ENCODE measurements around the gene IFFO2. TPM values are rescaled to one million over a fixed set of nuclear protein-coding genes. Genes with fewer than 3 reads are reported as not detected.

IFFO2 gene
- total RNA-seq, 4 donors from 2014 or later: 5.0 to 145 (median 13.6) TPM

DNA sequence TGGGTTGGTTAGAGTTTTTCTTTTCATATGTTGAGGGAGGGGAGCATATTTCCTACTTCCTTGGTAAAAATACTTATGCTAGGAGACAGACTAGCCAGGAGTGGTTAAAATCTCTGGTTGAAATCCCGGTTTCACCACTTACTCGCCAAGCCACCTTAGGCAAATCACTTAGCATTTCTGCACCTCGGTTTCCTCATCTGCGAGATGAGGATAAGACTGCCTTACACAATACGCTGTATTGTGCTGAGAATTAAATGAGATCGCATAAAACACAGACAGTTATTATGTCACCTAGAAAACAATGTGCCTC lies 1.4 kb downstream of the IFFO2 start:
- peaks cover 7 to 59% (median 38%) of the 10 kb centered on the region in 4 donors for H3K4me1 ChIP-seq
- TF ChIP-seq POLR2AphosphoS5 (IDR thresholded peaks at IDR 0.05) (no peak), POLR2A (IDR thresholded peaks at IDR 0.05) (no peak), EP300 (IDR thresholded peaks at IDR 0.05; ENCODE audit: low read depth) (no peak)

GRCh38 chr1:18954270-18955071 lies 2.0 kb downstream of the IFFO2 start:
- 28 to 36% methylated on average over 6 to 7 of the region's 7 CpGs for WGBS, 2 donors (ENCODE audit: low coverage in 1 of 2)
- Histone ChIP-seq H3K27ac (peak overlapping the region; percentile 82 to 91 (median 88)), H3K27me3 (no peaks in the 10 kb centered on the region), H3K4me1 (peaks cover 8 to 65% (median 43%) of the 10 kb centered on the region in 4 donors), H3K9me3 (no peaks in the 10 kb centered on the region), H3K36me3 (no peaks in the 10 kb centered on the region), H3K4me3 (peak overlapping the region in 3 of 4 donors; percentile 62 to 91 (median 89))
- TF ChIP-seq POLR2A (IDR thresholded peaks at IDR 0.05) (no peak), EP300 (IDR thresholded peaks at IDR 0.05; ENCODE audit: low read depth) (no peak), POLR2AphosphoS5 (IDR thresholded peaks at IDR 0.05) (no peak), CTCF (IDR thresholded peaks at IDR 0.05) (no peak)
- intact Hi-C loops (cut with DNase I; ENCODE audit: low total_unique reads) (loop anchor here (5.0 kb wide), 1 partner anchor 47 kb away; no protein-coding TSS in a partner anchor), in situ Hi-C loops (cut with MboI; ENCODE audit: low pct_ligation_motif_present in 1 of 4, low pct_unique_long_range_greater_than_20kb in 1 of 4, low sequenced_read_pairs in 3 of 4) (no loop called here)
- DNase-seq: no peak

More for the DNA sequence above, 1.4 kb downstream of the IFFO2 start:
- 18 to 26% methylated on average over 3 to 6 of the region's 6 CpGs for WGBS, 2 donors (ENCODE audit: low coverage in 1 of 2)
- intact Hi-C loops (cut with DNase I; ENCODE audit: low total_unique reads) (loop anchor here (5.0 kb wide), 1 partner anchor 48 kb away; no protein-coding TSS in a partner anchor), in situ Hi-C loops (cut with MboI; ENCODE audit: low pct_ligation_motif_present in 1 of 4, low pct_unique_long_range_greater_than_20kb in 1 of 4, low sequenced_read_pairs in 3 of 4) (no loop called here)
- no peaks in the 10 kb centered on the region for H3K9me3 ChIP-seq
- H3K36me3 ChIP-seq: no peaks in the 10 kb centered on the region
- no peak for DNase-seq
- H3K27ac ChIP-seq: peak overlapping the region; percentile 82 to 91 (median 88)
- H3K27me3 ChIP-seq: no peaks in the 10 kb centered on the region
- H3K4me3 ChIP-seq: peak overlapping the region; percentile 62 to 91 (median 76)

DNA sequence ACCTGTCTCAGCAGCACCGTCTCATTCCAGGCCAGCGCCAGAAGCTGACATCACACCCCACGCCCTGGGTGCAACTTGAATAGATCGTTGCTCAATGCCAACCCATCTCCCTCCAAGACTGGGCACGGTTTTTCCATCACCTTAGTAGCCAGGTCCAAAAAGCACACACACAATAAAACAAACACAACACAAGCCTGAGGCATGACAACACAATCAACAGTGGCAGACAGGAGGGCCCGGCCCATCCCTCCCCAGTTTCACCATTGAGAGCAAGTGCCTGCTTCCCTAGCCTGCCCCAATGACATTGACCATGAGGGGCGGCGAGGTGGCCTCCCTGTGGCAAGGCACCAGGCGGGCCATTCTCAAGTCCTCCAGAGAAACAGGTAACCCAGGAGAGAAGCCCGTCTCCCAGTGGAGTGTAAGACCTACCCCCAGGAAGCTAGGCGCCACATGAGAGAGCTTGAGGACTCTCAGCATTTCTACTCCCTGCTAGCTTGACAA lies 2.7 kb downstream of the IFFO2 start:
- H3K9me3 ChIP-seq: no peaks in the 10 kb centered on the region
- H3K27me3 ChIP-seq: no peaks in the 10 kb centered on the region
- peak overlapping the region in 3 of 4 donors; percentile 87 to 91 (median 90) for H3K27ac ChIP-seq
- peaks cover 15 to 72% (median 49%) of the 10 kb centered on the region in 4 donors for H3K4me1 ChIP-seq
- intact Hi-C loops (cut with DNase I; ENCODE audit: low total_unique reads): no loop called here
- no peaks in the 10 kb centered on the region for H3K36me3 ChIP-seq
- H3K4me3 ChIP-seq: peak overlapping the region in 1 of 4 donors; percentile 62
- 38 to 72% methylated on average over 5 to 11 of the region's 11 CpGs for WGBS, 2 donors (ENCODE audit: low coverage in 1 of 2)
- in situ Hi-C loops (cut with MboI; ENCODE audit: low pct_ligation_motif_present in 1 of 4, low pct_unique_long_range_greater_than_20kb in 1 of 4, low sequenced_read_pairs in 3 of 4): no loop called here
- no peak for DNase-seq
- TF ChIP-seq POLR2AphosphoS5 (IDR thresholded peaks at IDR 0.05) (no peak), POLR2A (IDR thresholded peaks at IDR 0.05) (no peak), EP300 (IDR thresholded peaks at IDR 0.05; ENCODE audit: low read depth) (no peak), CTCF (IDR thresholded peaks at IDR 0.05) (no peak)

DNA sequence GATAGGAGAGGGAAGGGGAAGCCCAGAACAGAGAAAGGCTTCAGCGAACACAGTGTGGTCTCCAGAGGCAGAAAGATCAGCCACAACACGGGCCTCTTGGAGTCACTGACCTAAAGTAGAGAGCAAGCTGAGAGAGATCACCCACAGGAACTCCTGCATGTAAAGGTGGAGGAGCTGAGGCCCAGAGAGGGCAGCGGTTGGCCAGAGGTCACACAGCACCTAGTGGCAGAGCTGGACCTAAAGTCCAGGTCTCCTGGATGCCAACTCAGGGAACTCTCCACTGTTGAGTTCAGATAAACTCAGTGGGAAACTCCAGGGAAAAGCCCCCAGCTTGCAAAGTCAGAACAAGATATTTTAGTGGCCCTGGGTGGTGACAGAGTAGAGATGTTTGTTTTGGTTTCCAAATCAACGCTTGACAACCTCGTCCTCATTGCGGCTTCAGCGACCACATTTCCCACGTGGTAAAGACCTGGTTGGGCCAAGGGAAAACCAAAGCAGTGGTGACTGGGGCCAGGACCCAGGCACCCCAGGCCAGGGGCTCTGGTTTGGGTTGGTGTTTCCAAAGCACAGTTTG lies 4.6 kb downstream of the IFFO2 start:
- Histone ChIP-seq H3K27ac (peak overlapping the region; percentile 83 to 91 (median 86)), H3K9me3 (no peaks in the 10 kb centered on the region), H3K4me1 (peaks cover 30 to 75% (median 60%) of the 10 kb centered on the region in 4 donors), H3K36me3 (no peaks in the 10 kb centered on the region), H3K4me3 (no peak overlapping the region), H3K27me3 (no peaks in the 10 kb centered on the region)
- TF ChIP-seq POLR2AphosphoS5 (IDR thresholded peaks at IDR 0.05): no peak
- TF ChIP-seq CTCF (IDR thresholded peaks at IDR 0.05): no peak
- TF ChIP-seq EP300 (IDR thresholded peaks at IDR 0.05; ENCODE audit: low read depth): no peak
- TF ChIP-seq POLR2A (IDR thresholded peaks at IDR 0.05): no peak
- peak; percentile 70 for DNase-seq
- in situ Hi-C loops (cut with MboI; ENCODE audit: low pct_ligation_motif_present in 1 of 4, low pct_unique_long_range_greater_than_20kb in 1 of 4, low sequenced_read_pairs in 3 of 4): no loop called here
- 44% methylated on average over 8 of the region's 8 CpGs; no CpG with 5 or more reads in 1 of the 2 donors for WGBS, 2 donors (ENCODE audit: low coverage in 1 of 2)
- intact Hi-C loops (cut with DNase I; ENCODE audit: low total_unique reads): no loop called here

All from transverse colon (tissue), 4 donors.